HG03196 (cell line): ENCODE measurements around the gene RAB11FIP3.
"Not testable (repeated sequence)": the region's sequence is repeated elsewhere in the genome, so short reads cannot be mapped to it uniquely, and the experiment has no call there.

Source experiments
- ATAC-seq: cut with Tn5 transposase; IDR thresholded peaks from one replicate; pipeline ENCODE4 v1.9.1; 2021; ENCODE audit not compliant: unreplicated experiment

Gene RAB11FIP3

GRCh38 chr16:425082-425718, at the start of gene RAB11FIP3:
Gene RAB11FIP3, plus strand, starts transcription at chr16:425649. Its CDS starts 358 bp downstream, at chr16:426007.
- ATAC-seq, result peak; percentile 79

GRCh38 chr16:375927-376816, 49.3 kb upstream of the RAB11FIP3 start:
- ATAC-seq, result no peak

- no peak for ATAC-seq
Observed at GRCh38 chr16:376817-377418, 48.5 kb upstream of the RAB11FIP3 start.

- ATAC-seq, result no peak
Observed at GRCh38 chr16:377419-377951, 48.0 kb upstream of the RAB11FIP3 start.

- not testable (repeated sequence) for ATAC-seq
Observed at GRCh38 chr16:378113-378820, 47.2 kb upstream of the RAB11FIP3 start.

- ATAC-seq, result no peak
Observed at GRCh38 chr16:378821-379182, 46.6 kb upstream of the RAB11FIP3 start.

GRCh38 chr16:379183-379960, 46.1 kb upstream of the RAB11FIP3 start:
- no peak for ATAC-seq

GRCh38 chr16:379961-380761, 45.3 kb upstream of the RAB11FIP3 start:
- no peak for ATAC-seq

GRCh38 chr16:380762-381011, 44.8 kb upstream of the RAB11FIP3 start:
- ATAC-seq, result no peak

GRCh38 chr16:381012-381788, 44.2 kb upstream of the RAB11FIP3 start:
- no peak for ATAC-seq

- no peak for ATAC-seq
Observed at GRCh38 chr16:381789-382717, 43.4 kb upstream of the RAB11FIP3 start, which contains the start of gene PGAP6. Gene PGAP6, minus strand, starts transcription at chr16:381978. Its CDS starts 157 bp downstream, at chr16:381821.

- ATAC-seq, result no peak
Observed at GRCh38 chr16:383326-384051, 42.0 kb upstream of the RAB11FIP3 start.

GRCh38 chr16:386641-387156, 38.8 kb upstream of the RAB11FIP3 start:
- no peak for ATAC-seq

- not testable (repeated sequence) for ATAC-seq
Observed at GRCh38 chr16:387761-388666, 37.4 kb upstream of the RAB11FIP3 start.

GRCh38 chr16:389352-389751, 36.1 kb upstream of the RAB11FIP3 start:
- no peak for ATAC-seq

GRCh38 chr16:391885-392335, 33.5 kb upstream of the RAB11FIP3 start:
- no peak for ATAC-seq
